Measurements from ENCODE around the gene RFWD3.

- TF ChIP-seq, protein P1, sequence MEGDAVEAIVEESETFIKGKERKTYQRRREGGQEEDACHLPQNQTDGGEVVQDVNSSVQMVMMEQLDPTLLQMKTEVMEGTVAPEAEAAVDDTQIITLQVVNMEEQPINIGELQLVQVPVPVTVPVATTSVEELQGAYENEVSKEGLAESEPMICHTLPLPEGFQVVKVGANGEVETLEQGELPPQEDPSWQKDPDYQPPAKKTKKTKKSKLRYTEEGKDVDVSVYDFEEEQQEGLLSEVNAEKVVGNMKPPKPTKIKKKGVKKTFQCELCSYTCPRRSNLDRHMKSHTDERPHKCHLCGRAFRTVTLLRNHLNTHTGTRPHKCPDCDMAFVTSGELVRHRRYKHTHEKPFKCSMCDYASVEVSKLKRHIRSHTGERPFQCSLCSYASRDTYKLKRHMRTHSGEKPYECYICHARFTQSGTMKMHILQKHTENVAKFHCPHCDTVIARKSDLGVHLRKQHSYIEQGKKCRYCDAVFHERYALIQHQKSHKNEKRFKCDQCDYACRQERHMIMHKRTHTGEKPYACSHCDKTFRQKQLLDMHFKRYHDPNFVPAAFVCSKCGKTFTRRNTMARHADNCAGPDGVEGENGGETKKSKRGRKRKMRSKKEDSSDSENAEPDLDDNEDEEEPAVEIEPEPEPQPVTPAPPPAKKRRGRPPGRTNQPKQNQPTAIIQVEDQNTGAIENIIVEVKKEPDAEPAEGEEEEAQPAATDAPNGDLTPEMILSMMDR (IDR thresholded peaks at IDR 0.05), result no peak
- TF ChIP-seq POLR2A (IDR thresholded peaks at IDR 0.05) (no peak), EP300 (IDR thresholded peaks at IDR 0.05) (no peak)
Observed at GRCh38 chr16:74626741-74627416, 39.8 kb downstream of the RFWD3 start.
